Dendritic cell treated with granulocyte-macrophage colony-stimulating factor and Interleukin-4, amounts not matched to agents 40 ng/mL and 50 ng/mL, for 4 days (primary cell): Measurements from ENCODE around the gene ATP8B3.
"Not testable (repeated sequence)": the region's sequence is repeated elsewhere in the genome, so short reads cannot be mapped to it uniquely, and the experiment has no call there.

ENCODE experiments used
- H3K27ac Mint-ChIP-seq: one replicate; pipeline ENCODE4 v1.8.0; 2022; ENCODE audit warnings: mild to moderate bottlenecking, mixed read lengths
- H3K27me3 Mint-ChIP-seq: one replicate; pipeline ENCODE4 v1.8.0; 2022; ENCODE audit warnings: mild to moderate bottlenecking, mixed read lengths
- H3K36me3 Mint-ChIP-seq: one replicate; pipeline ENCODE4 v1.8.0; 2022; ENCODE audit warnings: low read depth, mixed read lengths
- H3K4me1 Mint-ChIP-seq: one replicate; pipeline ENCODE4 v1.8.0; 2022; ENCODE audit warnings: low read depth, mixed read lengths
- H3K4me3 Mint-ChIP-seq: one replicate; pipeline ENCODE4 v1.8.0; 2022; ENCODE audit warnings: mild to moderate bottlenecking, moderate library complexity, mixed read lengths
- H3K9me3 Mint-ChIP-seq: one replicate; pipeline ENCODE4 v1.8.0; 2022; ENCODE audit warnings: mixed read lengths
- intact Hi-C: fragments of 100-400 bp; cut with micrococcal nuclease; formaldehyde crosslinking; loops from one replicate; pipeline ENCODE4 v1.15.0; 2022

The ATP8B3 gene

DNA sequence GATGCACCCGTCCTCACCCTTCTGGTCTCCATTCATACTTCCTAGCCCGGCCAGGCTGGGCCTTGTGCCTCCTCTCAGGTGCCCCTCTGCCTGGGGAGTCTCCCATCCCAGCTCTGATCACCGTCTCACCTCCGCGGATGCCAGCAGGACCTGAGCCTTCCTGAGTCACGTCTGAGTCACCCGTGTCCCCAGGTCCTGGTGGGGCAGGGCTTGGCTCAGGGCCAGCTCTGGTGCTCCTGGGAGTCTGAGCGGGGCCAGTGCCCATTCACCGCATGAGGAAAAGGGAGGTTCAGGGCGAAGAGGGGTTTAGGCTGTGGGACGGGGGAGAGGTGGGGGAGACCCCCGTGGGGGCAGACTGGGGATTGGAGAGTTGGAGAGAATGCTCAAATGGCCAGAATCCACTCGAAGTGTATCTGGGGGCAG is 593 bp downstream of the ATP8B3 start:
- H3K27ac Mint-ChIP-seq, result peak overlapping the region; percentile 97
- H3K27me3 Mint-ChIP-seq, result no peaks in the 10 kb centered on the region
- H3K4me3 Mint-ChIP-seq, result peak overlapping the region; percentile 71
- peaks cover 28% of the 10 kb centered on the region for H3K4me1 Mint-ChIP-seq
- H3K9me3 Mint-ChIP-seq, result no peaks in the 10 kb centered on the region
- peaks cover 33% of the 10 kb centered on the region for H3K36me3 Mint-ChIP-seq
- intact Hi-C loops, result no loop called here

- H3K4me1 Mint-ChIP-seq, result peaks cover 28% of the 10 kb centered on the region
- H3K27me3 Mint-ChIP-seq, result no peaks in the 10 kb centered on the region
- H3K4me3 Mint-ChIP-seq, result no peak overlapping the region
- H3K9me3 Mint-ChIP-seq, result no peaks in the 10 kb centered on the region
- intact Hi-C loops, result no loop called here
- H3K27ac Mint-ChIP-seq, result peak overlapping the region; percentile 97
- H3K36me3 Mint-ChIP-seq, result peaks cover 32% of the 10 kb centered on the region
These were observed 1.5 kb downstream of the ATP8B3 start for GRCh38 chr19:1810439-1811160.

DNA sequence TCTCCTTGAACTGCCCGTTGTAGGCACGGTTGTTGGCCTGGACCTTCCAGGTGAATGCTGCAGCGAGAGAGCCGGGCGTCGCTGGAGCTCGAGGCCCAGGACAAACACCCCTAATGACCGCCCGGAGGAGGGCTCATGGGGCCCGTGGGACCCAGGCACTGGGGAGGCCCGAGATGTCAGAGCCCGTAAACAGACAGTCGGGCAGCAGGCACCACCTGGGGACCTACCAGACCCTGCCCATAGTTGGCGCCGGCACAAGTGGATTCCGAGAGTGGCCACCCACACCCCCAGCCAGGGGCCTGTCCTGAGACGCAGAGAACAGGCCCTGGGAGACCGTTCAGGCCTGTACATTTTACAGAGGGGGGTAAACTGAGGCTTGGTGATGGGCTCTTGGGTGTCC is 2.4 kb downstream of the ATP8B3 start:
- no peak overlapping the region for H3K27ac Mint-ChIP-seq
- H3K4me1 Mint-ChIP-seq, result peaks cover 24% of the 10 kb centered on the region
- intact Hi-C loops, result no loop called here
- no peak overlapping the region for H3K4me3 Mint-ChIP-seq
- H3K27me3 Mint-ChIP-seq, result no peaks in the 10 kb centered on the region
- no peaks in the 10 kb centered on the region for H3K9me3 Mint-ChIP-seq
- peaks cover 29% of the 10 kb centered on the region for H3K36me3 Mint-ChIP-seq

GRCh38 chr19:1808395-1808731 is 3.7 kb downstream of the ATP8B3 start:
- H3K4me1 Mint-ChIP-seq, result peaks cover 16% of the 10 kb centered on the region
- H3K9me3 Mint-ChIP-seq, result no peaks in the 10 kb centered on the region
- H3K36me3 Mint-ChIP-seq, result peaks cover 30% of the 10 kb centered on the region
- H3K27me3 Mint-ChIP-seq, result no peaks in the 10 kb centered on the region
- no peak overlapping the region for H3K4me3 Mint-ChIP-seq
- intact Hi-C loops, result no loop called here
- H3K27ac Mint-ChIP-seq, result no peak overlapping the region

DNA sequence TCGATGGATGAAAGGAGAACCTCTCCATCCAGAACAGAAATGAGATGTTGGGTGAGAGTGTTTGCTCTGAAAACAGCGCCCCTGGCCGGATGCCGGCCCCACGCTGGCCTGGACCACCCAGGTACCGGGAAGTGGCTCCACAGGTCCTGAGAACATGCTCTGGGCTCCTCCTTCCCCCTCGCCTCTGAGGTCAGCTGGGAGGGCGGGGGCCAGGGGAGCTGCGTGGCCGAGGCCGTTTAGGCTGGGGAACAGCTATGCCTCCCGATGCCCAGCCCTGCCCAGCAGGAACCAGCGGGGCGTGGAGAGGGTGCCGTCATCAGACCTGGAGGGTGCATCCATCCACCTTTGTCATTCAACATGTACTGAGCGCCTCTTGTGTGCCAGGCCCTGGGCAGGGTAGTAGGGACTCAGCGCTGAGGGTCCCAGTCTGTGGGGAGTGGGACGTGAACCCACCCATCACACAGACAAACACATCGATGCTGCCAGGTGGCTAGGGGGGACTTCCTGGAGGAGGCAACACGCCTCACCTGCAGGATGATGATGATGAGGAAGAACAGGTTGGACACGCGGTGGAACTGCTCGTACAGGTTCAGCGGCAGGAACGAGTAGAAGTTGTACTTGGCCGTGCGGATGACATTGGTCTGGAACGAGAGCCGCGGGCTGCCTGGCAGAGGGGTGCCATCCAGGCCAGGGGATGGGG is 4.2 kb downstream of the ATP8B3 start:
- Mint-ChIP-seq H3K9me3 (no peaks in the 10 kb centered on the region), H3K4me3 (no peak overlapping the region), H3K4me1 (peaks cover 13% of the 10 kb centered on the region), H3K27me3 (no peaks in the 10 kb centered on the region), H3K36me3 (peaks cover 33% of the 10 kb centered on the region), H3K27ac (no peak overlapping the region)
- intact Hi-C loops, result no loop called here

- Mint-ChIP-seq H3K4me1 (peaks cover 12% of the 10 kb centered on the region), H3K36me3 (peaks cover 32% of the 10 kb centered on the region), H3K27ac (no peak overlapping the region), H3K27me3 (no peaks in the 10 kb centered on the region), H3K9me3 (no peaks in the 10 kb centered on the region), H3K4me3 (no peak overlapping the region)
- intact Hi-C loops, result no loop called here
These were observed 4.9 kb downstream of the ATP8B3 start for GRCh38 chr19:1807030-1807694.

- no peak overlapping the region for H3K4me3 Mint-ChIP-seq
- intact Hi-C loops, result no loop called here
- no peak overlapping the region for H3K27ac Mint-ChIP-seq
These were observed 5.7 kb downstream of the ATP8B3 start for GRCh38 chr19:1806184-1807029.

DNA sequence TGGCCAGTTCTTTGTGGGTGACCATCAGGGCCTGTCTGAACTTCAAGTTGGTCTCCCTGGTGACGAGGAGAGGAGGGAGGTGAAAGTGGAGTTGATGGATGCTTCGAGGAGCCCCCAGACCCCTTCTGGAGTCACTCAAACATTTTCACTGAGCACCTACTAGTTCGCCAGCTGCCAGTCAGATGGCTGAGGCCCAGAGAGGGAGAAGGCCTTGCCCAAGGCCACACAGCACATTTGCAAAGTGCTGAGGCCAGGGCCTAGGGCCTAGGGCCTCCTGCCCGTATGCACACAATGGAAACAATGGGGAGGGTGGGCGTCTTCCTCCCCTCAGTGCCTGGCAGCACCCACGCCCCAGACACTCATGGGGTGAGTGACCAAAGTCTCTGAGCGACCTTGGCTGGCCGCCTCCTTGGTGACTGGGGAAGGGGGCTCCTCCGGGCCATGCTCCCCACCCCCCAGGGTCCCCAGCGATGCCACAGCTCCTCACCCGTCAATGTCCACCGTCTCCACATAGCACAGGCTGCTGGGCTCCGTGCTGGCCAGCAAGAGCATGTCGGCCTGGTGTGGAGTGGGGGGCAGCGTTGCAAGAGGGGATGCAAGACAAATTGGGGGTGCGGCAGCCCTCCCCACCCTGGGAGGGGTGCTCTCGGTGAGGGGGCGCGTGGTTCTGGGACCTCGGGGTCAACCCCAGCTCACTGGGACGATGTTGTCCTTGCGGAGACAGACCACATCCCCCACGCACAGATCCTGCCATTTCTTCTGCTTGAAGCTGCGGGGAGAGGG is 6.5 kb downstream of the ATP8B3 start:
- no peak overlapping the region for H3K4me3 Mint-ChIP-seq
- intact Hi-C loops, result no loop called here
- peaks cover 31% of the 10 kb centered on the region for H3K36me3 Mint-ChIP-seq
- peaks cover 6% of the 10 kb centered on the region for H3K4me1 Mint-ChIP-seq
- H3K9me3 Mint-ChIP-seq, result no peaks in the 10 kb centered on the region
- no peaks in the 10 kb centered on the region for H3K27me3 Mint-ChIP-seq
- no peak overlapping the region for H3K27ac Mint-ChIP-seq

More at GRCh38 chr19:1806184-1807029, 5.7 kb downstream of the ATP8B3 start:
- no peaks in the 10 kb centered on the region for H3K27me3 Mint-ChIP-seq
- no peaks in the 10 kb centered on the region for H3K9me3 Mint-ChIP-seq
- H3K36me3 Mint-ChIP-seq, result peaks cover 31% of the 10 kb centered on the region
- peaks cover 8% of the 10 kb centered on the region for H3K4me1 Mint-ChIP-seq

DNA sequence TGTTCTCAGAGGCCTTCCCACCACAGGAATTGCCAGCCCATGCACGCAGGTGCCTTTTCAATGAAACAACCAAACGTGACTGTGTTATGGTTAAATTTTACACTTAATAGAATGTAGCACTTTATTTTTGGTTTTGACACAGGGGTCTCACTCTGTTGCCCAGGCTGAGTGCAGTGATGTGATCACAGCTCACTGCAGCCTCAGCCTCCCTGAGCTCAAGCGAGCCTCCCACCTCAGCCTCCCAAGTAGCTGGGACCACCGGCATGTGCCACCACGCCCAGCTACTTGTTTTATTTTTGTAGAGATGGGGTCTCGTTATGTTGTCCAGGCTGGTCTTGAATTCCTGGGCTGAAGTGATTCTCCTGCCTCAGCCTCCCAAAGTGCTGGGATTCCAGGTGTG is 7.2 kb downstream of the ATP8B3 start:
- no peak overlapping the region for H3K4me3 Mint-ChIP-seq
- H3K9me3 Mint-ChIP-seq, result no peaks in the 10 kb centered on the region
- peaks cover 6% of the 10 kb centered on the region for H3K4me1 Mint-ChIP-seq
- H3K36me3 Mint-ChIP-seq, result peaks cover 37% of the 10 kb centered on the region
- no peaks in the 10 kb centered on the region for H3K27me3 Mint-ChIP-seq
- intact Hi-C loops, result no loop called here
- H3K27ac Mint-ChIP-seq, result no peak overlapping the region

- peaks cover 15% of the 10 kb centered on the region for H3K4me1 Mint-ChIP-seq
- peaks cover 29% of the 10 kb centered on the region for H3K36me3 Mint-ChIP-seq
- H3K27me3 Mint-ChIP-seq, result peaks cover 23% of the 10 kb centered on the region
- H3K27ac Mint-ChIP-seq, result no peak overlapping the region
- intact Hi-C loops, result no loop called here
- no peaks in the 10 kb centered on the region for H3K9me3 Mint-ChIP-seq
- no peak overlapping the region for H3K4me3 Mint-ChIP-seq
These were observed 12.3 kb downstream of the ATP8B3 start for GRCh38 chr19:1799695-1800342.

- H3K4me1 Mint-ChIP-seq, H3K27ac Mint-ChIP-seq, H3K9me3 Mint-ChIP-seq, intact Hi-C loops, H3K4me3 Mint-ChIP-seq: not testable (repeated sequence)
- Mint-ChIP-seq H3K36me3 (peaks cover 16% of the 10 kb centered on the region), H3K27me3 (peaks cover 33% of the 10 kb centered on the region)
These were observed 14.8 kb downstream of the ATP8B3 start for GRCh38 chr19:1797313-1797712.

DNA sequence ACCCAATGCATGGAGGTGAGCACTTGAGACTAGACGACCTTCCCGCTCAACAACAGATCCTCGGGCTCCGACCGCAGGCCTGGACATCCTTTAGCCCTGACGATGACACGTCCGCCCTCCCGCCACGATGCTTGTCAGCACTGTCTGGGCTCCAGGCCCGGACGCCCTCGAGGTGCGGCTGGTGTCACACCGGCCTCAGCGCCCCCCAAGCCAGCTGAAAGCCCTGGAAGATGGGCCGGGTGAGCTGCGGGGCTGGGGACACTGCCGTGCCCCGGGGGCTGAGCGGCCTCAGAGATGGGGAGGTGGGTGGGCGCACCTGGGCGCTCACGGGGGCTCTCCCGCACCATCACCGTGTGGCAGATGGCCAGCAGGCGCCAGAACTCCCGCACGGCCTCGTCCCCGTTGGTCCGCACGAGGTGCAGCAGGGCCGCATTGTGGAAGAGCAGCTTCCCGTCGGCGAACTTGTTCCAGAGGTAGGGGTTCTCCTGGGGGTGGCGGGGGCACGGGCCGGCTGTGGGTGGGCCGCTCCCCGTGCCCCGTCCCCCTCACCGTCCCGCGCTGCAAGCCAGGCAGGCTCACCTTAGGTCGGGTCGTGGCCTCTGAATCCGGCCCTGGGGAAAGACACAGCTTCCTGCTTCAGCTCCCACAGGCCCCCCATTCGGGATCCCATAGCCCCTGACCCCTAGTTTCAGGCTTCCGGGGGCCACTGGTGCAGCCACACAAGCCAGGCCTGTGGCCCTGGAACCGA is 15.5 kb downstream of the ATP8B3 start:
- Mint-ChIP-seq H3K36me3 (peaks cover 15% of the 10 kb centered on the region), H3K4me1 (peaks cover 9% of the 10 kb centered on the region), H3K27me3 (peaks cover 33% of the 10 kb centered on the region), H3K4me3 (no peak overlapping the region), H3K9me3 (no peaks in the 10 kb centered on the region), H3K27ac (no peak overlapping the region)
- intact Hi-C loops, result no loop called here
